Measurements from ENCODE around the gene AGAP1. TPM values are rescaled to one million over a fixed set of nuclear protein-coding genes. Genes with fewer than 3 reads are reported as not detected.
A peak's percentile ranks its signal among the peaks of the same experiment; 100 is the strongest.

AGAP1 gene
- polyA plus RNA-seq, 1 donor from 2014 or later, result 17.4 TPM

DNA sequence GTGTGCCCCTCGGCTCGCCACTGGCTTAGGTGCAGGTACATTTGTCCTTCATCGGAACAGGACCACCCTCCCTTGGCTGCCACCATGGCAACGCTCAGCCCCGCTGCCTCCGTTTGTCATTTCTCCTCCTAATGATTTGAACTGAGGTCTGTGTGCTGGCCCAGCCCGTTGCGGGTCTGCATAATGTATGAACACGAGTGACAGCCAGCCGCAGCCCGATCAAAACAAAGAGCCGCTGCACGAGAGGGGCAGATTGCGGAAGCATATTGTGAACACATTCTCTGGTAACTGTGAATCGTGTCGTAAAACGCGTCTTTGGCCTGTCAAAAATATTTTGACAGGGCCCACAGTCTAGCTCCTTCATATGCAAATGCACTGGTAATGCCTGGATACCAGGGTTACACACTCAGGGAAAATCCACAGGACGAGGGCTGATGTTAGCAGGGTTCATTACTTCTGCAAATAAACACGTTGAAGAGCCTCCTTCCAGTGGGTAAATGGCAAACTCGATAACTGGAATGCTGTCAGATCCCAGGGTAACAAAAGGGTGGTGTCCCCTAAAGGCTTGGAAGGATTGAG is 137.0 kb downstream of the AGAP1 start:
- Histone ChIP-seq H3K4me3 (ENCODE audit: low read length) (peak overlapping the region; percentile 47), H3K27ac (ENCODE audit: low read length) (no peak overlapping the region), H4K20me1 (ENCODE audit: insufficient read depth) (peaks cover 6% of the 10 kb centered on the region), H3K79me2 (replicated peaks; ENCODE audit: insufficient read depth, low read length) (peaks cover 16% of the 10 kb centered on the region), H3K9me2 (ENCODE audit: insufficient read depth, low read length) (no peaks in the 10 kb centered on the region), H3K36me3 (ENCODE audit: insufficient read depth, low read length) (no peaks in the 10 kb centered on the region), H2AFZ (ENCODE audit: low read depth, low read length) (no peak overlapping the region), H3K27me3 (ENCODE audit: insufficient read depth, low read depth, low read length) (peaks cover 9% of the 10 kb centered on the region), H3K9me3 (ENCODE audit: low read length) (peaks cover 5% of the 10 kb centered on the region), H3K9ac (ENCODE audit: low read length) (no peak overlapping the region), H3F3A (ENCODE audit: insufficient read depth, low read length, poor library complexity, severe bottlenecking) (peaks cover 4% of the 10 kb centered on the region), H3K4me2 (ENCODE audit: low read length) (peak overlapping the region; percentile 5)
- TF ChIP-seq RAD21 (conservative IDR thresholded peaks at IDR 0.05) (peak; percentile 17), SMC3 (conservative IDR thresholded peaks at IDR 0.05; ENCODE audit: poor library complexity) (no peak), EP300 (conservative IDR thresholded peaks at IDR 0.05; ENCODE audit: poor library complexity, severe bottlenecking) (peak; percentile 86), MXI1 (conservative IDR thresholded peaks at IDR 0.05; ENCODE audit: poor library complexity, severe bottlenecking) (peak; percentile 38), POLR2AphosphoS5 (IDR thresholded peaks at IDR 0.05) (peak; percentile 98)
- TF ChIP-seq, protein P1, sequence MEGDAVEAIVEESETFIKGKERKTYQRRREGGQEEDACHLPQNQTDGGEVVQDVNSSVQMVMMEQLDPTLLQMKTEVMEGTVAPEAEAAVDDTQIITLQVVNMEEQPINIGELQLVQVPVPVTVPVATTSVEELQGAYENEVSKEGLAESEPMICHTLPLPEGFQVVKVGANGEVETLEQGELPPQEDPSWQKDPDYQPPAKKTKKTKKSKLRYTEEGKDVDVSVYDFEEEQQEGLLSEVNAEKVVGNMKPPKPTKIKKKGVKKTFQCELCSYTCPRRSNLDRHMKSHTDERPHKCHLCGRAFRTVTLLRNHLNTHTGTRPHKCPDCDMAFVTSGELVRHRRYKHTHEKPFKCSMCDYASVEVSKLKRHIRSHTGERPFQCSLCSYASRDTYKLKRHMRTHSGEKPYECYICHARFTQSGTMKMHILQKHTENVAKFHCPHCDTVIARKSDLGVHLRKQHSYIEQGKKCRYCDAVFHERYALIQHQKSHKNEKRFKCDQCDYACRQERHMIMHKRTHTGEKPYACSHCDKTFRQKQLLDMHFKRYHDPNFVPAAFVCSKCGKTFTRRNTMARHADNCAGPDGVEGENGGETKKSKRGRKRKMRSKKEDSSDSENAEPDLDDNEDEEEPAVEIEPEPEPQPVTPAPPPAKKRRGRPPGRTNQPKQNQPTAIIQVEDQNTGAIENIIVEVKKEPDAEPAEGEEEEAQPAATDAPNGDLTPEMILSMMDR (IDR thresholded peaks at IDR 0.05; ENCODE audit: poor library complexity, severe bottlenecking), result no peak
- TF ChIP-seq, protein P2, sequence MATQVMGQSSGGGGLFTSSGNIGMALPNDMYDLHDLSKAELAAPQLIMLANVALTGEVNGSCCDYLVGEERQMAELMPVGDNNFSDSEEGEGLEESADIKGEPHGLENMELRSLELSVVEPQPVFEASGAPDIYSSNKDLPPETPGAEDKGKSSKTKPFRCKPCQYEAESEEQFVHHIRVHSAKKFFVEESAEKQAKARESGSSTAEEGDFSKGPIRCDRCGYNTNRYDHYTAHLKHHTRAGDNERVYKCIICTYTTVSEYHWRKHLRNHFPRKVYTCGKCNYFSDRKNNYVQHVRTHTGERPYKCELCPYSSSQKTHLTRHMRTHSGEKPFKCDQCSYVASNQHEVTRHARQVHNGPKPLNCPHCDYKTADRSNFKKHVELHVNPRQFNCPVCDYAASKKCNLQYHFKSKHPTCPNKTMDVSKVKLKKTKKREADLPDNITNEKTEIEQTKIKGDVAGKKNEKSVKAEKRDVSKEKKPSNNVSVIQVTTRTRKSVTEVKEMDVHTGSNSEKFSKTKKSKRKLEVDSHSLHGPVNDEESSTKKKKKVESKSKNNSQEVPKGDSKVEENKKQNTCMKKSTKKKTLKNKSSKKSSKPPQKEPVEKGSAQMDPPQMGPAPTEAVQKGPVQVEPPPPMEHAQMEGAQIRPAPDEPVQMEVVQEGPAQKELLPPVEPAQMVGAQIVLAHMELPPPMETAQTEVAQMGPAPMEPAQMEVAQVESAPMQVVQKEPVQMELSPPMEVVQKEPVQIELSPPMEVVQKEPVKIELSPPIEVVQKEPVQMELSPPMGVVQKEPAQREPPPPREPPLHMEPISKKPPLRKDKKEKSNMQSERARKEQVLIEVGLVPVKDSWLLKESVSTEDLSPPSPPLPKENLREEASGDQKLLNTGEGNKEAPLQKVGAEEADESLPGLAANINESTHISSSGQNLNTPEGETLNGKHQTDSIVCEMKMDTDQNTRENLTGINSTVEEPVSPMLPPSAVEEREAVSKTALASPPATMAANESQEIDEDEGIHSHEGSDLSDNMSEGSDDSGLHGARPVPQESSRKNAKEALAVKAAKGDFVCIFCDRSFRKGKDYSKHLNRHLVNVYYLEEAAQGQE (IDR thresholded peaks at IDR 0.05; ENCODE audit: borderline replicate concordance), result peak; percentile 47

DNA sequence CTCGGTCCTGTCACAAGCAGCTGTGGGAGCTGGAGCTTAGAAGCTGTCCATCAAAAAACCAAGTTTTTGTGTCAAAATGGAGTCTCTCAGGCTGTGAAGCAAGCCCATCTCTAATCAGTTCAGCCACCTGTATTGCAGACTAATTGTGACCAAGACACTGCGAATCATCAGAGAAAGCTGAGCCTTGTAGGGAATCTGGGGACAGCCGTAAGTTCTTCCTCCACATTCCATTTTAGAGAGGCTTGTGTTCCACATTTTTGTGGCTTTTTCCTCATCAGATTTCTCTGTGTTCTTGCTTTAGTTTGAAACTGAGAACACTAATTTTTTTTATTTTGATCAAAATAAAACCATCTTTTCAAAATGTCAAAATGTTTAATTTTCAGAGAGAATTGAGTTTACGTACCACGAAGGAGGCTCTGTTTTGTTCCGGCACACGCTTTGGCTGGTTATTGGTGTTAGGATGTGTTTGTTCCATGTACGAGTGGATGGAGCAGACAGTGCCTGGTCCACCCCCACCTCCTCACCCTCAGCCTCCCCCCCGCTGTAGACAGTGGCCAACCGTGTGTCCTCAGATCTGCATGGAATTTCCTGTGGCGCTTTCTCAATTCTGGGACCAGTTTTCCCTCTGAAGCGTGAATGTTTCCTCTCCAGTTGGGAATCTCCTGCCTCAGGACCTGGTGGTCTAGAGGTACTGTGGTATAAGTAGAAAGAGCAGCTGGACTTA is 140.8 kb downstream of the AGAP1 start:
- no peak for TF ChIP-seq RAD21 (conservative IDR thresholded peaks at IDR 0.05)
- TF ChIP-seq, protein P2 (IDR thresholded peaks at IDR 0.05; ENCODE audit: borderline replicate concordance), result no peak
- no peak for TF ChIP-seq MXI1 (conservative IDR thresholded peaks at IDR 0.05; ENCODE audit: poor library complexity, severe bottlenecking)
- TF ChIP-seq, protein P1 (IDR thresholded peaks at IDR 0.05; ENCODE audit: poor library complexity, severe bottlenecking), result no peak
- no peak for TF ChIP-seq TAF1 (IDR thresholded peaks at IDR 0.05; ENCODE audit: low read depth)
- no peak for TF ChIP-seq POLR2AphosphoS5 (IDR thresholded peaks at IDR 0.05)
- TF ChIP-seq EP300 (conservative IDR thresholded peaks at IDR 0.05; ENCODE audit: poor library complexity, severe bottlenecking), result no peak
- TF ChIP-seq EZH2 (IDR thresholded peaks at IDR 0.05; ENCODE audit: borderline replicate concordance, insufficient read depth, low read length, poor library complexity, severe bottlenecking), result no peak
- TF ChIP-seq SMC3 (conservative IDR thresholded peaks at IDR 0.05; ENCODE audit: poor library complexity), result no peak
- Histone ChIP-seq H3K27me3 (ENCODE audit: insufficient read depth, low read depth, low read length) (peaks cover 12% of the 10 kb centered on the region), H3K9me3 (ENCODE audit: low read length) (peaks cover 5% of the 10 kb centered on the region), H2AFZ (ENCODE audit: low read depth, low read length) (no peak overlapping the region), H3F3A (ENCODE audit: insufficient read depth, low read length, poor library complexity, severe bottlenecking) (peaks cover 4% of the 10 kb centered on the region), H3K9me2 (ENCODE audit: insufficient read depth, low read length) (no peaks in the 10 kb centered on the region), H3K9ac (ENCODE audit: low read length) (no peak overlapping the region), H3K4me3 (ENCODE audit: low read length) (no peak overlapping the region), H4K20me1 (ENCODE audit: insufficient read depth) (peaks cover 6% of the 10 kb centered on the region), H3K4me2 (ENCODE audit: low read length) (no peak overlapping the region), H3K79me2 (replicated peaks; ENCODE audit: insufficient read depth, low read length) (peaks cover 11% of the 10 kb centered on the region), H3K36me3 (ENCODE audit: insufficient read depth, low read length) (no peaks in the 10 kb centered on the region), H3K27ac (ENCODE audit: low read length) (no peak overlapping the region)

Data from neural cell (in vitro differentiated cells).